Activated CD4-positive, alpha-beta T cell treated with anti-CD3 and anti-CD28 coated beads, Interleukin-2, amount 50 U/mL, for 48 hours (primary cell): ENCODE results near the gene MTPN.

Source experiments
- DNase-seq, 2 experiments: peaks; one replicate each; pipeline ENCODE4 v3.0.0-alpha.2; 2020

MTPN gene

DNA sequence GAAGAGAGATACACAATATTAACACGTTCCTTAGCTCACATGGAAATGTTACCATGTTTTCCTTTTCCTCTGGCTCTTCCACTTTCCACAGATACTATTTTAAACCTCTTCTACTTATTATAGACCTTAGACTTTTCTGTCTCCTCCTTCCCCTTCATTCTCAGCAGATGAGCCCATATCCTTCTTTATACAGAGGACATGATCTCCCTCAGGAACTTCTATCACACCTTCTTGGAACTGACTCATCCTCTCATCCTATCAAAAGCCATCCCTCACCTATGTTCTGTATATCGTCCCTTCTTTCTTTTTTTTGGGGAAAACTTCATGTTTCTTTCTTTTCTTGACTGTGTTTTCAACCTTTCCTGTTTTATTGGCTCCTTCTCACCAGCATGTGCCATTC, 20.8 kb downstream of the MTPN start:
- DNase-seq: no peak

DNA sequence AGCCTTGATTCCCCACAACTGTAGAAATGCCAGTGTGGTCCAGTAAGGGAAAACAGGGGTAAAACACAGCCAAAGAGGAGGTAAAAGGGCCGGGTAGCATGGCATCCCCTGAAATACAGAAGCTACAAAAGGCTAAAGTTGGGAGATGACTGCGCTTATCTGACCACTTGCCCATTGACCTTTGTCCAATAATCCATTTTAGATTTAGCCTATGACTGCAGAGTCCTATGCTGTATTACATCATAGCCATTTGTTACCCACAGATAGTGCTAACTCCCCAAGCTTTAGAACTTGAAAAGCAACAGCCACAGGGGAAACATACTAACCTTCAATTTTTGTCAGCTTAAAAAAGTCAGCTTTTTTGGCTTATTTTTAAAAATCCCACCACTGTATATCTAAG, 26.2 kb downstream of the MTPN start:
- DNase-seq: no peak

DNA sequence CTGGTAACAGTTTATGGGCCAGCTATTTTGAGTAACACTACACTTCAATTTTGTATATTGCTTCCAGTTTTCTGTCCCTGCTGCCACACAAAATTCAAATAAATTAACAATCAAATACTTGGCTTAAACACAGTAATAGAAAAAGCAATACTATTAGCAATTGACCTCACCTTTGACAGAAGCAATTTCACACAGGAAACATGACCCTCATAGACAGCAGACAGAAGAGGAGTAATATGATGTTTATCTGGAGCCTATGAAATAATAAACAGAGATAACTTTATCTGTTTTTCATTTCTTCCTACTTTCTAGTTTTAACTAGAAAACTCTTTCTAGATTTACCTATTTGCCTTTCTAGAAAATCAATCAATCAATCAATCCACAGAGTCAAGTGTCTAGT, 26.7 kb downstream of the MTPN start:
- no peak for DNase-seq

DNA sequence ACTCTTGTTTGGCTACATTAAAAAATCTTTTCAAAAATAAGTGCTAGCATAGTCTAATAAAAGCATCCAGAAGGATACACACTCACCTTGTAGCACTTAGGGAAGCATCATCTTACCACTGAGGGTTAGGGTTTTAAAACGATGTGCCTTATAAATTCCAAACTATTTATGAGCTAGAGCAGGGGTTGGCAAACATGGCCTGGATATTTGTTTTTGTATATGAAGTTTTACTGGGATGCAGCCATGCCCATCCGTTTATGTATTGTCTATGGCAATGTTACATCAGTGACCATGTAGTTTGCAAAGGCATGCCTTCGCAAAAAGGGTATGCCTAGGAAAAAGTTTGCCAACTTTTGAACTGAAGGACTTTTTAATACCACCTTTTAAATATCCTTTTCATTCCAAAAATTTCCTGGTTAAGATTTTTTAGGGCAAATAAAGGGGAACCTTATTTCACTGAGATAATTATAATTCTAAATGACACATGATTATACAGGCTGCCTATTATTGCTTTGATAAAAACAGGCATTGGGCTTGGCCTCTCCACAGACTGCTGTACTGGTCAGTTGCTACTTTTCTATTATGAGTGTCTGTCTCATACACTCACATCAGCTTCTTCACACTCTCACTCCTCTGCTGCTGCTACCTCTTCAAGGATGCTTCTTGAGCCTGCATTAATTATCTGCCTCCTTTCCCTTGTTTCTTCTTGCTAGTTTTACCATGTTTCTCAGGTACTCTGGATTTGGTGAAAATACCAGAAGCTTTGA, 30.7 kb downstream of the MTPN start:
- no peak for DNase-seq

DNA sequence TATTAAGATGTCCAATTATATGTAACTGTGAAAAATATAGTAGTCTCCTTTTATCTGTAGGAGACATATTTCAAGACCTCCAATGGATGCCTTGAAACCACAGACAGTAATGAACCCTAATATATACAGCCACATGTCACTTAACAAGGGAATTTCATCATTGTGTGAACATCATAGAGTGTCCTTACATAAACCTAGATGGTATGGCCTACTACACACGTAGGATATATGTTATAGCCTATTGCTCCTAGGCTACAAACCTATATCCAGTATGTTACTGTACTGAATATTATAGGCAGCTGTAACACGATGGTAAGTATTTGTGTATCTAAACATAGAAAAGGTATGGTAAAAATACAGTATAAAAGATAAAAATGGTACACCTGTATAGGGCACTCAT, 32.4 kb downstream of the MTPN start:
- DNase-seq: no peak

DNA sequence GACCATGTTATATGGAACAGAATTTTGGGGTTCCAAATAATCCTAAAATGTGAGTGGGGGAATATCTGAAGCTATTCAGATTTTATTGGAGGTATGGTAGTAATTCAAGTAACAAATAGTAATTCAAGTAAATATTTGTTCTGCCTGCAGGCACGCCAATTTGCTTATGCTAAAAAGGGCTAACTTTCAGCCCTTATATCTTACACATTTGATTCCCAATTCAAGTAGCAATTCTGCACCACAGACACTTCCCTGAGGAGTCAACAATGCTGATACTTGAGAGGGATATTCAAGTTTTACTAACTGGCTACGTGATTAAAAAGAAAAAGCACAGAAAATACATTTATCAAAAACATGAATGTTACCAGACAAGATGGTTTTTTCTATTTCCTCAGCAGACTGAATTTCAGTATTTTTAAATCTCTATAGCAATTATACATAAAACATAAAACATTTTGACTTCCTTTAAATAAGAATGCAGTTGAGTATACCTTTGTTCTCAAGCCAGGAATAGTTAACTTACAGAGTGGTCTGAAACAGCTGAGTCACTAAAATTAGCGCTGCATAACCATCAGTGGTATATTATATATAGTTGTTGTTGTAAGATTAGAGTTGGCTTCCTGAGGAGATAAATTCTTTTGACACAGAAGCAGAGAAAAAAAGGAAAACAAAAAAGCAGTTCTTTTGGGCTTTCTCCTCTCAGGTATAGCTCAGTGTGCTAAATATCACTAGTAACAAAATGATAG, 33.9 kb downstream of the MTPN start:
- DNase-seq: no peak

DNA sequence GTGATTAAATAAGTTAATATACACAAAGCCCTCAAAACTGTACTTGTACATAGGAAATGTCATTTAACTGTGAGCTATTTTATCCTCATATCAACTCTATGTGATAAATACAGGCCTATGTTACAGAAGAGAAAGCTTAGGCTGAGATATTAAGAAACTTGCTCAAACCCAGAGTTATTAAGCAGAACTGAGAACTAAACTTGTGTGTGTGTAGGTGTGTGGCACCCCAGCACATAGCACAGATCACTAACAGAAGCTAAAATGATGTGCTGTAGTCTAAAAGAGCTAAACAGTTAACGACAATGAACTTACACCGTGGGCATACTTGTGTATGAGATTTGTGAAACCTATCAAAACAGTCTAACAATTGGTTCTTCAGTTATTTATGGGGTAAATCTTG, 34.5 kb downstream of the MTPN start:
- no peak for DNase-seq

DNA sequence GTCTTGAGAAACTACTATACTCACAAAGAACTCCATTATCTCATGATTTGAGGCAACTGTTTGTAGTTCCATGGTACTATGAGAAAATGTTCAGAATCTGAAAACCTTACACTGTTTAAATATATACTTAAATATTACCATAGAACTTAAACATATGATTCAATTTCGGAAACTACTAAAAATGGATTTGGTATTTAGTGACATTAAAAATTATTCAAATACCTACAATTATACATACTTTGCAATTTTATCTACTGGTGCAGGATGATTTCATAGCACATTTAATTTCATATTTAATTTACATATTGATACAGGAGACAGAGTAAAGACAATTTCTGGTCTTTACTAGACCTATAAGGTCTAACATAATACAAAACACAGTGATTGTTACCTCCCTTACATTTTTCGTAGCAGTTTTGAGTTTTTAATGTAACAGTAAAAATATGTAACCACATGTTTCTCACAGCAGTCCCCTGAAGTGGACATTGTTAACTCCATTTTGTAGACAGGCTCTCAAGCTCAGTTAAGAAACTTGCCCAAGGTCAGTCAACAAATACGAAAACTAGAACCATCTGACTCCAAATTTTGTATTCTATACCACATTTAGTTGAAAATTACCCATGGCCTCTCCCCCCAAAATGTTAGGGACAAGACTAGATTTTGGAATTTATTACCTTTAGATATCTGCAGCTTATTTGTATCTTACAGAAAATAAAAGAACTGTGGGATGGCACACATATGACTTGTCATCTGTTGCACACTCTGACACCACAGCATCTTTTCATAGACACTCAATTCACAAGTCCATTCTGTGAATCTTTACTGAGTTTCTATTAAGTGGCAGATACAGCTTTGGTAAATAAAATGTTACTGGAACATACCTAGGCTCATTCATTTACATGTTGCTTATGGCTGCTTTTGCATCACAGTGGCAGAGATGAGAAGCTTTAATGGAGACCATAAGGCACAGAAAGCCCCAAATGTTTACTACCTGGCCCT, 36.8 kb downstream of the MTPN start:
- no peak for DNase-seq

DNA sequence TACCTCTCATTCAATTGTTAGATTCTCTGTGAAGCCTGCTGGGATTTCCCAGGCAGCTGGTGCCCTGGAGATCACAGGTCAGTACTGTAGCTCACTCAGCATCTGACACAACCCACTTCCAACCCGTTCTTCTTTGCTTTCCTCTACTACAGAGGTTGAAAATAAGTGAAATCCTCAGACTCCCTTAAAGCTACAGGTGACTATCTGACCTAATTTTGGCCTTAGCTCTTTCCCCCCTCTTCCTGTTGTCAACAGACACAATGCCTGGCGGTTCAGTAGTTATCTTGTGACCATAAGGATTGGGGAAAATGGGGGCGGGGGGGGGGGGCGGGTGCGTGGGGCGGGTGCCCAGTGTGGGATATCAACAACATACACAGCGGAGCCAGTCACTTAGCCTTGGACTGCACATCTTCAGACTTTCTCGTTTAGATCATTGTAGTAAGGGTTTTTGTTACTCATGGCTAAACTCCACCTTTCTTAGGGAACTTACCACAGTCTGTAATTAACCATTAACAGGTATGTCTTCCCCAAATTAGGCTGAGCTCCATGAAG, 37.8 kb downstream of the MTPN start:
- DNase-seq: no peak

DNA sequence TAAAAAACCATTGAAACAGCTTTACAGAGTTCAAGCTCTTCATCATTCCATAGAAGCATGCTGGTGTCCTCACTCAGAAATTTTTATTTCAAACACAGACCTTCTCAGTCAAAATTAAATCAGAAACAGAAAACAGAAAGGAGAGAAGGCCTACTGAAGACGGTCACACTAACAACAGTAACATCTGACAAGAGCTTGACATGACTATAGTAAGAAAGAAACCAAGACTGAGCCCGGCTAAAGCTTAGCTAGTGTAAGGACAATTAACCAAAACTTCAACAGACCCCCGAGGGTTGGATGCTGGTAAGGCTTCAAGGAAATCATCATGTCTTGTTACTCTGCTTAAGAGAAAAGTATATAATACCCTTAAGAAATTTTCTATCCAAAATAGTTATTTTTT, 38.6 kb downstream of the MTPN start:
- no peak for DNase-seq

DNA sequence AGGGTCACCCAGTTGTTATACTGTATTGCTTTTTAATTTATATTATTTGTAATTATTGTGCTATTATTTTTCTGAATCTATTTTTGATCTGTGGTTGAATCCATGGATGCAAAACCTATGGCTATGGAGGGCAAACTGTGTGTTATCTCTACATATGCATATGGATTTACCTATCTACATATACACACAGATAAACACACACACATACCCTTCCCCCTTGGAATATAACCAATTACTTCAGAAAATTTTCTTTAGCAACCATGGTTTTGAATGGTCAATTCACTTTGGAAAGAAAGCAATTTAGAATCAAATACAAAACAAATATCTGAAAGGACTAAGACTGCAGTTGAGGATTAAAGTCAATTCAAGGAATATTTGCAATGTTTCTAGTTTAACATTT, 39.1 kb downstream of the MTPN start:
- DNase-seq: no peak

DNA sequence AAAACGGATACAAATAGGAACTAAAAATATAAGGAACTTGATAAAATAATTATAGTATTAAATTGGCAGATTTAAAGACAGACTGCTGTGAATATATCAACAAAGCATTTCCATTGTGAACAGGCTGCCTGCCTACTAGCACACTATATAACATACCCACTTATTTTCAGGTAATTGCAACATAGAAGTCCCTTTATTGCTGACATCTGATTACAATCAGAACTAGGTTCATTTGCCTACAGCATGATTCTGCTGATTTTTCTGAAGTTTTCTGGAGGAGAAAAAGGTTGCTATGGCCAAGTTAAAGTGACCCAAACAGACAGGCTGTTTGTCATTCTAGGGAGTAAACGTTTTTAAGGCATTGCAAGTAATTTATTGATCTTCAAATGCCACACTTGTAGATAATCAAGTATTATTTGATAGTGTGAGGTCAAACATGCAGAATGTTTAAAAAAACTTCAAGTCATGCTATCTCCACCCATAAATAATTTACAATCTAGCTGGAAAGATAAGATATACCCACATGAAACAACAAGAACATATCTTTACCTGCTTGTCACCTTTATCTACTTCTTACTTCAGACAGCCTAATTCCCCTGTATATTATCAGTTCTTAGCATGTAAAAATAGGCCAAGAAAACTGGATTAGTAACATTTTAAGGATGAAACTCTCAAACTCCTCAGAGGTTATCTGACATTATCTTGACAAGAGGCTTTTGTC, 40.5 kb downstream of the MTPN start:
- DNase-seq: no peak

DNA sequence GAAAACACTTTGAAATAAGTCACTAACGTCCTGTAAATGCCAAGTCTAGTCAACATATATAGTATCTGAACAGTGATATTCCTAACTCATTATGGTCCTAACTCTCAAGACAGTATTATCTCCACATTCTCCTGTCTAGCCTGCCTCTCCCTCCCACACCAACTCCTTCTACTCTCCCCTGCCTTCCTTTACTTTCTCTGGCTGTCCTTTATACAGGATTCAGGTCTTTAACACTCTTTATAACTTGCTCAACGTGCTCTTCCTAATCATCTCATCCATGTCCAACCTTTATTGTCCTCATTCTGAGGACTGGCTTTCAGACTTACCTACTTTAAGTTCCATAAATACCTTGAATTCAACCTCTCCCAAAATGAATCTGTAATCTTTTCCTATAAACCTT, 42.5 kb downstream of the MTPN start:
- DNase-seq: no peak

DNA sequence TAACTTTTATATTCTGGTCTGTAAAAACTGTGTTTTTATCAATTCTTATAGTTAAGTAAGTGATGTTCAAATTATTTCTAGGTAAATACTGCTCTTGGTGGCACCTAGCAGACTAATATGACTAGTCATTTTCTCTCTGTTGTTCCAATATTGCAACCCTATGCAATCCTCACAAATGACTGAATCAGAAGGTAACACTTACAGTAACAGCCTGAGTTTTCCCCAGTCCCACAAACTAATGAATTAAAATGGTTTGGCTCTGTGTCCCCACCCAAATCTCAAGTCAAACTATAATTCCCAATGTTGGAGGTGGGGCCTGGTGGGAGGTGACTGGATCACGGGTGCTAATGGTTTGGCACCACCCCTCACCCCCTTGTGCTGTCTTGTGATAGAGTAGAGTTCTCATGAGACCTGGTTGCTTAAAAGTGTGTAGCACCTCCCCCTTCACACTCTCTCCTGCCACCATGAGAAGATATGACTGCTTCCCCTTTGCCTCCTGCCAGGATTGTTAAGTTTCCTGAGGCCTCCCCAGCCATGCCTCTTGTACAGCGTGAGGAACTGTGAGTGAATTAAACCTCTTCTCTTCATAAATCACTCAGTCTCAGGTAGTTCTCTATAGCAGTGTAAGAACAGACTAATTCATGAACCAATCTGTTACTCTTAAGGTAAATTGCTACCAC, 43.5 kb downstream of the MTPN start:
- no peak for DNase-seq

DNA sequence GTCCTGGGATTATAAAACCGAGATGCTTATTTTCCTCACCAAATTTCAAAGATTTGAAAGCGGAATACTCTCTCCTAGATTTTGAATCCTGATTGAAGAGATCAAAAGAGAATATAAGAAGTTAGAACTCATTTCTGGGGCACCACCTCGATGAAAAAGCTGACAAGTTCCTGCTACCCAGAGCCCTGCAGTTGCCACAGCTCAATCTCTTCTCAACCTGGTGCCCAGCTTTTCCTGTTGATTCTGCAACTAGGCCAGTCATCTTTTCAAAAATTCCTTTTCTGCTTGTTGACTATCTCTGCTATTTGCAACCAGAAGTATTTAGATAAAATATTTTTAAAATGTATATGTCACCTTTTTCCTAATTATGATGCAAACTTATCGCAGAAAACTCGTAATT, 45.0 kb downstream of the MTPN start:
- no peak for DNase-seq

DNA sequence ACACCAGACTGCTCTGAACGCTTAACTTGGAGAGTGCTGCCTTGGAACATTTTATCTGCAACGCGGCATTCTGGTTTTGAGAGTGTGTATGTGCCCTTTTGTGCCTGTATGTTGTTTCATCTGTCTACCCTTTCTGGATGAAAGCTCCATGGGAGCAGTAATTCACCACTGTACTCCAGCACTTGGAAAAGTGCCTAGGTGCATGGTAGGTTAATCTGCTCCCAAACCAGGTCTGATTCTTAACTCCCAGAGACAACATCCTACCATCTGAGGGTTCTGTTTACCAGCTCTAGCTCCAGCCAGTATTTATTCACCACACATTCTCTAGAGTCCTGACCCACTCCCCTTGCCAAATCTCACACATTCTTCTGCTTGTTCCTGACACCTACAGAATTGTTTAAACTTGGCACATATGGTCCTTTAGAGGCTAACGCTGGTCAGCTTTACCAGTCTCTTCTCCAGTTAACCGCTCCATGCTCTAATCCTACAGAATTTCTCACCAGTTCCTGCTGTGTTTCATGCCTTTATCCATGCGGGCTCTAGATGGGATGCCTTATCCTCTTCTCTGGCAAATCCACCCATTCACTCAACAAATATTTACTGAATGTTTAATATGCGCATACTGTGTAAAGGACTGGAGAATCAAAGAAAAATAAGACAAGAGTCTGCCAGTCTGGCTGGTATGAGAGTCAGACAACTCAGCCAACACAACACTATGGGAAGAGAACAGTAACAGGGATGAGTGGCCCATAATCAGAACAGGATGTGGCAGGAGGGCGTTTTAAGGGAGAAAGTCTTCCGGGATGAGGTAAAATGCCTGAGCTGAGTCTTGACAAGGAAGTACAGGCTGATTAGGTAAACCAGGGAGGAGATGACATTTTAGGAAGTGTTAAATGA, 46.3 kb downstream of the MTPN start:
- no peak for DNase-seq

DNA sequence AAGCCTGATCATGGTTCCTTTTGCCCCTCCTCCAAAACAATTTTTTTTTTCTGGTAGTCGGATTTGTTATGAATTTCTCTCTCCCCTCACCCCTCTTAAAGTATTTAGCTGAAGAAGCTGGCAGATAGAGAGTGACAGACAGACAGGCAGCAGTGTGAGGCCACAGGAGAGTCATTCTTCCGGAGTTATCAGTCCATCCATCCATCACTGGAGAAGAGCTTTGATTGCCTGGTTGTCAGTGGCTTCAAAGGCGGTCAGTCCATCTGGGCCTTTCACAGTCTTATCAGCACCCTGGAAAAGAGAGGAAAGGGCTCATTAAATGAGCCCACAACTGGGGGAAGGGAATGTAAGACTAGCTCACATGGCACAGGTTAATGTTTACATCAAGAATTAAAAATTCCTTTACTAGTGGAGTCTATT, 47.4 kb downstream of the MTPN start:
- no peak for DNase-seq

DNA sequence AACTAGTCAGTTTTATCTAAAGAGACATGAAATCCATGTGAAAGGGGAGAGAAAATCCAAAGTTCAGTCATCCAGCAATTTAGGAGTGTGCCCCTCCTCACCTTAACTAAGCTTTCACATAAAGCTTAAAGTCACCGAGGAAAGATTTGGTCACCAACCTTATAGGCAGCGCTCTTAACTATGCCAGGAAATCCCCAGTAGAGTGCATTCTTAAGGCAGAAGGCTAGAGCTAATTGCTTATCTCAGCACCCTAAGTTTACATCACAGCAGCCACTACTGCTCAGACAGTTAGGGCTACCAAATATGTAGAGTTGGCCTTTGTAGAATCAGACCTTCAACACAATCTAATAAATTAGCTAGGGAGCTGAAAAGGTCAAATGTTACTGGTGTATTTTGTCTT, 47.9 kb downstream of the MTPN start:
- no peak for DNase-seq

DNA sequence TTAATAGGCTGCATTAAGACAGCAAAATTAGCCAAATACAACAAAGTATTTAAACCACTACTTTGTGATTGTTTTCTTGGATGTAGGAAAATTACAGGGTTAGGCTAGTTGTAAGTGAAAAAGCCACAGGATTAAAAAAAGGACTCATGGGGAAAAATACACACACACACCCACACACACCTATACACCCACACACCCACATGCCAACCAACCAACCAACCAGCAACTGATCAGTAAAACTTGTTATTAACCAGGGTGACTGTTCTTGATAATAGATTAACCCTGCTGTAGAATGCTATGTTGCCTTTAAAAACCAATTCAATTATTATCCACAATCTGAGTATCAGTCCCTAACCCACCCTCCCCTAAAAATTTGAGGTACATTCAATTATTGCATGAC, 49.0 kb downstream of the MTPN start:
- no peak for DNase-seq

DNA sequence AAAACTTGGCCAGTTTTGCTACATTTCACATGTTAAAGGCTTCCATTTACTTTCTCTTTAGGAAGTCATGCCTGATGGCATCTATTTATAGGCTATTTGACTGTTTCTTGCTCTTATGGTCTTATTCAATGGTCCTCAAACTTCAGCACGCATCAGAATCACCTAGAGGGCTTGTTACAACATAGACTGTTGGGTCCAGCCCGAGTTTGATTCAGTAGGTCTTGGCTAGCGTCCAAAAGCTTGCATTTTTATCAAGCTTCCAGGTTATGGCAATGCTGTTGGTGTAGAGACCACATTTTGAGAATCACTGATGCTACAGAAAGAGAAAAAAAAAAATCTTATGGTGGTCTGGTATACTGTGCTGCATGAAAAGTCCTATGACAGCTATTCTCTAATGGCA, 51.9 kb downstream of the MTPN start:
- no peak for DNase-seq

DNA sequence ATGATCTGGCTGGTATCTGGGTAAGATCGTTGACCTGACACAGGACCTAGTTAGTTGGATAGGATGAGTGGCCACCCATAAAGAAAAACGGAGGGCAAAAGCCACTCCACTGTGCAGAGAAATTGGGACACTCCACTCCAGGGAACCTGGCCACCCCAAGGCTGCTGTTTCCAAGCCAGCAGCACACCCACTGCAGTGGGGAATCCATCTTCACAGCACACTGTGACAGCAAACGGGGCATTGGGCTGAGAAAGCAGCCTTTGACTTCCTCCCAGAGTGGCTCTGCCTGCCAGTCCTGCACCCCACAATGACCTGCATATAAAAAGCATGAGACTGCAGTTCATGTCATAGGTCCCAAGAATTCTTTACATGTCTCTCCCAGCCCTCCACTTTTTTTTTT, 52.9 kb downstream of the MTPN start:
- DNase-seq: no peak
